OCI-LY7 (cell line): ENCODE data around the gene BEND5. TPM values are rescaled to one million over a fixed set of nuclear protein-coding genes. Genes with fewer than 3 reads are reported as not detected.

Experiments used
- BruUV-seq: library from RNA; stranded (reverse); fragments of 400-500 nt; replicated peaks from 2 replicates; lab custom pipeline; 2021; lab: Mats Ljungman, UMichigan
- CTCF ChIA-PET: fragments of 300-600 bp; sonication (Branson Sonifier 250); formaldehyde crosslinking; loops from one replicate; lab custom pipeline; 2022; ENCODE audit warnings: antibody characterized with exemption; ENCODE audit not compliant: unreplicated experiment; lab: Charles Lee
- POLR2A ChIA-PET: fragments of 300-600 bp; sonication (Branson Sonifier 250); formaldehyde crosslinking; loops from one replicate; lab custom pipeline; 2022; ENCODE audit warnings: antibody characterized with exemption; lab: Charles Lee
- DNase-seq: peaks from one replicate; pipeline ENCODE4 v3.0.0-alpha.2; 2015; ENCODE audit warnings: low spot score
- H2AFZ ChIP-seq: fragments of 200-600 bp; sonication (generic), shearing (Covaris generic); 2 replicates; pipeline ENCODE4 v1.6.1; 2014; ENCODE audit warnings: mild to moderate bottlenecking, antibody characterized with exemption, low read length, moderate library complexity
- H3K27ac ChIP-seq: fragments of 200-600 bp; sonication (generic); 2 replicates; pipeline ENCODE4 v1.5.1; 2014; ENCODE audit warnings: mixed run types, low read depth, mild to moderate bottlenecking, moderate library complexity, low read length, inconsistent platforms; ENCODE audit not compliant: poor library complexity, severe bottlenecking
- H3K36me3 ChIP-seq: fragments of 200-600 bp; sonication (generic); 2 replicates; pipeline ENCODE4 v1.6.1; 2014; ENCODE audit warnings: mild to moderate bottlenecking, antibody characterized with exemption, low read length, moderate library complexity, mixed read lengths; ENCODE audit not compliant: insufficient read depth
- H3K4me1 ChIP-seq: fragments of 200-600 bp; sonication (generic); 2 replicates; pipeline ENCODE4 v1.5.1; 2014; ENCODE audit warnings: mild to moderate bottlenecking, low read length; ENCODE audit not compliant: insufficient read depth, poor library complexity, severe bottlenecking
- H3K4me2 ChIP-seq: fragments of 200-600 bp; sonication (generic); 2 replicates; pipeline ENCODE4 v1.6.1; 2014; ENCODE audit warnings: mild to moderate bottlenecking, low read length
- H3K4me3 ChIP-seq: fragments of 200-600 bp; sonication (generic); 2 replicates; pipeline ENCODE4 v1.5.1; 2014; ENCODE audit warnings: mild to moderate bottlenecking, low read depth, low read length; ENCODE audit not compliant: poor library complexity, severe bottlenecking
- H3K79me2 ChIP-seq: fragments of 200-600 bp; sonication (generic); 2 replicates; pipeline ENCODE4 v1.6.1; 2016; ENCODE audit warnings: low read depth, mild to moderate bottlenecking, low read length, moderate library complexity, mixed read lengths; ENCODE audit not compliant: insufficient read depth
- H3K9me2 ChIP-seq: fragments of 200-600 bp; sonication (generic); 2 replicates; pipeline ENCODE4 v1.6.1; 2016; ENCODE audit warnings: mild to moderate bottlenecking, low read length, mixed read lengths; ENCODE audit not compliant: insufficient read depth
- H3K9me3 ChIP-seq: fragments of 200-600 bp; sonication (generic); 2 replicates; pipeline ENCODE4 v1.6.1; 2014; ENCODE audit warnings: mild to moderate bottlenecking, mixed run types, low read length, mixed read lengths
- H4K20me1 ChIP-seq: fragments of 200-600 bp; sonication (generic); 2 replicates; pipeline ENCODE4 v1.6.1; 2014; ENCODE audit warnings: mild to moderate bottlenecking, antibody characterized with exemption, low read length, moderate library complexity, mixed read lengths; ENCODE audit not compliant: insufficient read depth
- EZH2phosphoT487 ChIP-seq: fragments of 200-600 bp; sonication (generic); IDR thresholded peaks from 2 replicates; pipeline ENCODE4 v1.6.1; 2018; ENCODE audit warnings: low read depth, borderline replicate concordance, mild to moderate bottlenecking, mixed run types, antibody characterized with exemption, low read length, moderate library complexity, mixed read lengths
- intact Hi-C: fragments of 100-400 bp; cut with micrococcal nuclease; formaldehyde crosslinking; loops from one replicate; pipeline ENCODE4 v1.10.0; 2022; ENCODE audit not compliant: unreplicated experiment
- total RNA-seq, 2 experiments: library from RNA; depleted of rRNA in 1 of 2; stranded (reverse); fragments of >200 nt in 1 of 2; shearing (Covaris generic) in 1 of 2; gene quantifications; 2 replicates each; pipeline ENCODE4 v1.2.3, GENCODE V29; 2014 to 2022
- TF ChIP-seq, protein P1 (sequence below): fragments of 200-600 bp; sonication (generic); conservative IDR thresholded peaks from 2 replicates; pipeline ENCODE4 v1.5.1; 2014; ENCODE audit warnings: mild to moderate bottlenecking, antibody characterized with exemption, low read length, moderate library complexity, mixed read lengths

Gene BEND5
- total RNA-seq, 2 experiments from 2014 or later, result not detected

- H3K4me3 ChIP-seq, result no peak overlapping the region
- no peak overlapping the region for H3K4me2 ChIP-seq
- POLR2A ChIA-PET, result no interaction called here
- H3K9me2 ChIP-seq, result no peaks in the 10 kb centered on the region
- intact Hi-C loops, result no loop called here
- no peaks in the 10 kb centered on the region for H3K79me2 ChIP-seq
- no peak overlapping the region for H3K27ac ChIP-seq
- CTCF ChIA-PET, result no interaction called here
- DNase-seq, result no peak
- H3K9me3 ChIP-seq, result no peaks in the 10 kb centered on the region
- H3K4me1 ChIP-seq, result no peaks in the 10 kb centered on the region
- no peak overlapping the region for H2AFZ ChIP-seq
- H4K20me1 ChIP-seq, result no peaks in the 10 kb centered on the region
- TF ChIP-seq, protein P1, sequence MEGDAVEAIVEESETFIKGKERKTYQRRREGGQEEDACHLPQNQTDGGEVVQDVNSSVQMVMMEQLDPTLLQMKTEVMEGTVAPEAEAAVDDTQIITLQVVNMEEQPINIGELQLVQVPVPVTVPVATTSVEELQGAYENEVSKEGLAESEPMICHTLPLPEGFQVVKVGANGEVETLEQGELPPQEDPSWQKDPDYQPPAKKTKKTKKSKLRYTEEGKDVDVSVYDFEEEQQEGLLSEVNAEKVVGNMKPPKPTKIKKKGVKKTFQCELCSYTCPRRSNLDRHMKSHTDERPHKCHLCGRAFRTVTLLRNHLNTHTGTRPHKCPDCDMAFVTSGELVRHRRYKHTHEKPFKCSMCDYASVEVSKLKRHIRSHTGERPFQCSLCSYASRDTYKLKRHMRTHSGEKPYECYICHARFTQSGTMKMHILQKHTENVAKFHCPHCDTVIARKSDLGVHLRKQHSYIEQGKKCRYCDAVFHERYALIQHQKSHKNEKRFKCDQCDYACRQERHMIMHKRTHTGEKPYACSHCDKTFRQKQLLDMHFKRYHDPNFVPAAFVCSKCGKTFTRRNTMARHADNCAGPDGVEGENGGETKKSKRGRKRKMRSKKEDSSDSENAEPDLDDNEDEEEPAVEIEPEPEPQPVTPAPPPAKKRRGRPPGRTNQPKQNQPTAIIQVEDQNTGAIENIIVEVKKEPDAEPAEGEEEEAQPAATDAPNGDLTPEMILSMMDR, result no peak
- no peak for TF ChIP-seq EZH2phosphoT487
- BruUV-seq, result no TSS peak
- H3K36me3 ChIP-seq, result no peaks in the 10 kb centered on the region
Observed at GRCh38 chr1:48680411-48681035, 96.2 kb downstream of the BEND5 start.

GRCh38 chr1:48679859-48680258 lies 96.8 kb downstream of the BEND5 start:
- intact Hi-C loops, result no loop called here
- no peak overlapping the region for H2AFZ ChIP-seq
- POLR2A ChIA-PET, result no interaction called here
- DNase-seq, result no peak
- BruUV-seq, result no TSS peak
- H3K9me3 ChIP-seq, result no peaks in the 10 kb centered on the region
- H4K20me1 ChIP-seq, result no peaks in the 10 kb centered on the region
- H3K4me3 ChIP-seq, result no peak overlapping the region
- no peak for TF ChIP-seq EZH2phosphoT487
- TF ChIP-seq, protein P1, result no peak
- CTCF ChIA-PET, result no interaction called here
- no peaks in the 10 kb centered on the region for H3K36me3 ChIP-seq
- no peaks in the 10 kb centered on the region for H3K9me2 ChIP-seq
- no peaks in the 10 kb centered on the region for H3K79me2 ChIP-seq
- H3K4me2 ChIP-seq, result no peak overlapping the region
- no peak overlapping the region for H3K27ac ChIP-seq
- H3K4me1 ChIP-seq, result no peaks in the 10 kb centered on the region

- Histone ChIP-seq H3K27ac (no peak overlapping the region), H3K4me3 (no peak overlapping the region), H3K9me3 (no peaks in the 10 kb centered on the region), H3K79me2 (no peaks in the 10 kb centered on the region), H3K36me3 (no peaks in the 10 kb centered on the region), H3K9me2 (no peaks in the 10 kb centered on the region), H4K20me1 (no peaks in the 10 kb centered on the region), H2AFZ (no peak overlapping the region), H3K4me1 (no peaks in the 10 kb centered on the region), H3K4me2 (no peak overlapping the region)
- BruUV-seq, result no TSS peak
- intact Hi-C loops, result no loop called here
- CTCF ChIA-PET, result no interaction called here
- POLR2A ChIA-PET, result no interaction called here
- no peak for DNase-seq
- TF ChIP-seq, protein P1, result no peak
Observed at GRCh38 chr1:48678710-48679505, 97.8 kb downstream of the BEND5 start.
